ENCODE data around the gene CNOT2. TPM values are rescaled to one million over a fixed set of nuclear protein-coding genes. Genes with fewer than 3 reads are reported as not detected.

Gene CNOT2
- total RNA-seq, 3 donors from 2014 or later (not counting 1 experiment from before 2014, with no cell fraction given): 160 to 178 (median 173) TPM

DNA sequence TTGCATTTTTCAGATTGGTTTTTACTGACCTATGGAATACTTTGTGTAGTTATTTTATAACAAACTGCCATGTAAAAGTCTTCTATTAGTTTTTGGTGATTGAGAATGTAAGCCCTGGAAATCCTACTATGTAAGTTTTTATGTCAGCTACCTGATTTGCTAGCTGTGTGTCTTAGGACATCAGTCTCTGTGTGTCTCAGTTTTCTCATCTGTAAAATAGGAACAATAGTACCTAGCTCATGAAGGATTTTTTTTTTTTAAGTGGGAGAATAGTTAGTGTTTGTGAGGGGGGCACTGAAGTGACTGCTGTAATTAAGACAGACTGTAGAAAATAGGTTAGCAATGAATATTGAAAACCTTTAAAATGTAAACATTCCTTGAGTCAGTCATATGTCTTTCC is 70.9 kb downstream of the CNOT2 start:
- no peaks in the 10 kb centered on the region for H3K36me3 Mint-ChIP-seq
- H3K4me1 Mint-ChIP-seq: peaks cover 34 to 40% of the 10 kb centered on the region in 2 donors
- TF ChIP-seq, protein P1, sequence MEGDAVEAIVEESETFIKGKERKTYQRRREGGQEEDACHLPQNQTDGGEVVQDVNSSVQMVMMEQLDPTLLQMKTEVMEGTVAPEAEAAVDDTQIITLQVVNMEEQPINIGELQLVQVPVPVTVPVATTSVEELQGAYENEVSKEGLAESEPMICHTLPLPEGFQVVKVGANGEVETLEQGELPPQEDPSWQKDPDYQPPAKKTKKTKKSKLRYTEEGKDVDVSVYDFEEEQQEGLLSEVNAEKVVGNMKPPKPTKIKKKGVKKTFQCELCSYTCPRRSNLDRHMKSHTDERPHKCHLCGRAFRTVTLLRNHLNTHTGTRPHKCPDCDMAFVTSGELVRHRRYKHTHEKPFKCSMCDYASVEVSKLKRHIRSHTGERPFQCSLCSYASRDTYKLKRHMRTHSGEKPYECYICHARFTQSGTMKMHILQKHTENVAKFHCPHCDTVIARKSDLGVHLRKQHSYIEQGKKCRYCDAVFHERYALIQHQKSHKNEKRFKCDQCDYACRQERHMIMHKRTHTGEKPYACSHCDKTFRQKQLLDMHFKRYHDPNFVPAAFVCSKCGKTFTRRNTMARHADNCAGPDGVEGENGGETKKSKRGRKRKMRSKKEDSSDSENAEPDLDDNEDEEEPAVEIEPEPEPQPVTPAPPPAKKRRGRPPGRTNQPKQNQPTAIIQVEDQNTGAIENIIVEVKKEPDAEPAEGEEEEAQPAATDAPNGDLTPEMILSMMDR (IDR thresholded peaks at IDR 0.05): no peak
- Histone ChIP-seq H3K27me3 (ENCODE audit: control insufficient read depth, insufficient read depth, low read length) (no peaks in the 10 kb centered on the region), H3K4me3 (ENCODE audit: low read length) (no peak overlapping the region), H3K4me1 (ENCODE audit: control insufficient read depth, insufficient read depth, low read length) (no peaks in the 10 kb centered on the region), H3K9me3 (ENCODE audit: control insufficient read depth, insufficient read depth, low read length) (no peaks in the 10 kb centered on the region), H3K36me3 (ENCODE audit: control insufficient read depth, insufficient read depth, low read length) (peaks cover 6% of the 10 kb centered on the region), H3K27ac (ENCODE audit: low read length) (no peak overlapping the region)
- H3K9me3 Mint-ChIP-seq: no peaks in the 10 kb centered on the region
- no peak overlapping the region for H3K27ac Mint-ChIP-seq
- DNase-seq (no peak), ATAC-seq (no peak)
- intact Hi-C loops (cut with micrococcal nuclease): no loop called here
- H3K4me3 Mint-ChIP-seq: no peak overlapping the region
- H3K27me3 Mint-ChIP-seq (ENCODE audit: low read depth in 2 of 2): no peaks in the 10 kb centered on the region

DNA sequence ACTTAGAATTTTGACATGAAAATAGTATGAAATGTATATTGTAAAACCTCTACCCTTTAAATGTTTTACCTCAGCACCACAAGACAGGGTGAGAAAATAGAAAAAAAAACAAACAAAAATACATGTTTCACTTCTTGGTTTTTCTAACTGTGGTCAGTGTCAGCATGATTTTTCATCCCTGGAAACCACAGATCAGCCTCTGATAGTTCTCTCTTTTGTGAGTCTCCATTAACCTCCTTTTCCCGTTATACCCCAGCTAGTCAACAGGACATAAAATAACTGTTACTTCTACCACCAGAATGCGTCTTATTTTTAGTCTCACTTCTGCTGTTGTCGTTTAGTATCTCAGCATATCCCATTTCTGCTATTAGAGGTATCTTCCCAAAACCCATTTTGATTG is 74.5 kb downstream of the CNOT2 start:
- DNase-seq (peak in 1 of 2 donors; percentile 25), ATAC-seq (peak; percentile 60 to 80 (median 74))
- Mint-ChIP-seq H3K9me3 (no peaks in the 10 kb centered on the region), H3K27me3 (ENCODE audit: low read depth in 2 of 2) (no peaks in the 10 kb centered on the region), H3K36me3 (no peaks in the 10 kb centered on the region), H3K4me3 (peak overlapping the region; percentile 35), H3K27ac (peak overlapping the region; percentile 74 to 76), H3K4me1 (peaks cover 45 to 48% of the 10 kb centered on the region in 2 donors)
- 0% methylated on average over 3 of the region's 3 CpGs for WGBS (ENCODE audit: insufficient coverage)
- TF ChIP-seq, protein P1 (IDR thresholded peaks at IDR 0.05): no peak
- H3K4me1 ChIP-seq (ENCODE audit: control insufficient read depth, insufficient read depth, low read length): no peaks in the 10 kb centered on the region
- H3K4me3 ChIP-seq (ENCODE audit: low read length): no peak overlapping the region
- H3K36me3 ChIP-seq (ENCODE audit: control insufficient read depth, insufficient read depth, low read length): peaks cover 7% of the 10 kb centered on the region
- intact Hi-C loops (cut with micrococcal nuclease): loop anchor here (2.0 kb wide), 1 partner anchor 15 kb away; no protein-coding TSS in a partner anchor
- H3K27me3 ChIP-seq (ENCODE audit: control insufficient read depth, insufficient read depth, low read length): no peaks in the 10 kb centered on the region
- no peak overlapping the region for H3K27ac ChIP-seq (ENCODE audit: low read length)
- H3K9me3 ChIP-seq (ENCODE audit: control insufficient read depth, insufficient read depth, low read length): no peaks in the 10 kb centered on the region

DNA sequence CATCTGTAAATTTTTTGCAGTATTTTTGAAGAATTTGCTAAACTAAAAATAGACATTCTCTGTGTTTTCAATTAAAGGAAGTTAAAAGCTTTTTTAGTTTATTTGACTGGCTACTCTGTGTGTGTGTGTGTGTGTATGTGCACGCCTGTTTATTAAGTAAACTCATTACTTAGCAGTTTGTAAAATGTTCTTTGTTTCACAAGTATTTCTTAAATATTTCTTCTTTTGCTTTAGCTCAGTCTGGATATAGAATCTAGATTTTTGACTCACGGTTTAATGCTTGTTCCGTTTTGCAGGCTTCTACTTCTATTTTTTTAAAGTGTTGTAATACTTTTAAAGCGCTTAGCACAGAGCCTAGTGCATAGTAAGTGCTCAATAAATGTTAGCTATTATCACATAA is 76.4 kb downstream of the CNOT2 start:
- H3K27me3 ChIP-seq (ENCODE audit: control insufficient read depth, insufficient read depth, low read length): no peaks in the 10 kb centered on the region
- ATAC-seq: no peak
- no peak overlapping the region for H3K4me3 ChIP-seq (ENCODE audit: low read length)

More for the DNA sequence above, 76.4 kb downstream of the CNOT2 start:
- no peak overlapping the region for H3K27ac Mint-ChIP-seq
- no peak overlapping the region for H3K4me3 Mint-ChIP-seq
- Histone ChIP-seq H3K27ac (ENCODE audit: low read length) (no peak overlapping the region), H3K4me1 (ENCODE audit: control insufficient read depth, insufficient read depth, low read length) (no peaks in the 10 kb centered on the region), H3K9me3 (ENCODE audit: control insufficient read depth, insufficient read depth, low read length) (no peaks in the 10 kb centered on the region), H3K36me3 (ENCODE audit: control insufficient read depth, insufficient read depth, low read length) (peaks cover 7% of the 10 kb centered on the region)
- H3K9me3 Mint-ChIP-seq: no peaks in the 10 kb centered on the region
- peaks cover 36 to 43% of the 10 kb centered on the region in 2 donors for H3K4me1 Mint-ChIP-seq
- DNase-seq: no peak
- no peaks in the 10 kb centered on the region for H3K27me3 Mint-ChIP-seq (ENCODE audit: low read depth in 2 of 2)
- intact Hi-C loops (cut with micrococcal nuclease): loop anchor here (2.0 kb wide), 1 partner anchor 13 kb away; no protein-coding TSS in a partner anchor
- no peaks in the 10 kb centered on the region for H3K36me3 Mint-ChIP-seq
- WGBS (ENCODE audit: insufficient coverage): 50% methylated on average over 2 of the region's 4 CpGs
- TF ChIP-seq, protein P1 (IDR thresholded peaks at IDR 0.05): no peak
